Suprapubic skin (tissue), 4 donors: ENCODE measurements around the gene DDX11. TPM values are rescaled to one million over a fixed set of nuclear protein-coding genes. Genes with fewer than 3 reads are reported as not detected.
"Not testable (repeated sequence)": the region's sequence is repeated elsewhere in the genome, so short reads cannot be mapped to it uniquely, and the experiment has no call there.

Experiments
- DNase-seq, 2 donors: peaks; one replicate each; pipeline ENCODE4 v3.0.0-alpha.2; 2019; ENCODE audit warnings: low spot score in 2 of 2
- H3K27ac ChIP-seq: fragments of 200-600 bp; sonication (generic); one replicate; pipeline ENCODE4 v1.5.1; 2019
- H3K27me3 ChIP-seq: fragments of 200-600 bp; sonication (generic); one replicate; pipeline ENCODE4 v1.5.1; 2019
- H3K36me3 ChIP-seq: fragments of 200-600 bp; sonication (generic); one replicate; pipeline ENCODE4 v1.5.1; 2019
- H3K4me1 ChIP-seq: fragments of 200-600 bp; sonication (generic); one replicate; pipeline ENCODE4 v1.5.1; 2019
- H3K4me3 ChIP-seq: fragments of 200-600 bp; sonication (generic); one replicate; pipeline ENCODE4 v1.5.1; 2019; ENCODE audit warnings: mild to moderate bottlenecking
- H3K9me3 ChIP-seq: fragments of 200-600 bp; sonication (generic); one replicate; pipeline ENCODE4 v1.5.1; 2019
- CTCF ChIP-seq, 2 donors: fragments of 200-600 bp in 1 of 2; fragments of 450-650 bp in 1 of 2; sonication (generic) in 1 of 2; IDR thresholded peaks; one replicate each; pipeline ENCODE4 v1.5.1; 2016 to 2019; ENCODE audit warnings: antibody characterized with exemption in 2 of 2, mild to moderate bottlenecking in 1 of 2, moderate library complexity in 1 of 2
- EP300 ChIP-seq: sonication (generic); formaldehyde crosslinking; IDR thresholded peaks from one replicate; pipeline ENCODE4 v1.6.1; 2017; ENCODE audit warnings: antibody characterized with exemption
- POLR2A ChIP-seq, 2 donors: fragments of 450-650 bp; IDR thresholded peaks; one replicate each; pipeline ENCODE4 v1.6.1; 2017; ENCODE audit warnings: antibody characterized with exemption in 2 of 2, mild to moderate bottlenecking in 2 of 2, moderate library complexity in 2 of 2
- POLR2AphosphoS5 ChIP-seq, 3 donors: sonication (generic); formaldehyde crosslinking; IDR thresholded peaks; one replicate each; pipeline ENCODE4 v1.6.1; 2017; ENCODE audit warnings: antibody characterized with exemption in 3 of 3
- WGBS: methylation state at CpG from one replicate; pipeline ENCODE4 v1.1.5; 2018; 5-methylcytosine and 5-hydroxymethylcytosine counted together
- total RNA-seq, 4 donors: library from RNA; depleted of rRNA; stranded (reverse); fragments of >200 nt; gene quantifications; one replicate each; pipeline ENCODE4 v1.1.0, GENCODE V29; 2016

DDX11 gene
- total RNA-seq, 4 donors from 2014 or later: 13.0 to 81.6 (median 46.0) TPM

GRCh38 chr12:31116846-31117202 is 43.2 kb downstream of the DDX11 start:
- H3K4me1 ChIP-seq: peaks cover 30% of the 10 kb centered on the region
- WGBS: 41% methylated on average over 2 of the region's 7 CpGs
- peak overlapping the region; percentile 43 for H3K4me3 ChIP-seq

GRCh38 chr12:31117203-31118011 is 43.7 kb downstream of the DDX11 start:
- H3K27me3 ChIP-seq: peaks cover 32% of the 10 kb centered on the region
- TF ChIP-seq EP300: no peak
- peak in 1 of 2 donors; percentile 65 for TF ChIP-seq CTCF (IDR thresholded peaks at IDR 0.05)
- TF ChIP-seq POLR2AphosphoS5 (IDR thresholded peaks at IDR 0.05): no peak
- no peak for TF ChIP-seq POLR2A (IDR thresholded peaks at IDR 0.05)
- H3K4me1 ChIP-seq: peaks cover 30% of the 10 kb centered on the region
- no peaks in the 10 kb centered on the region for H3K9me3 ChIP-seq
- H3K36me3 ChIP-seq: no peaks in the 10 kb centered on the region
- peak overlapping the region; percentile 43 for H3K4me3 ChIP-seq
- H3K27ac ChIP-seq: no peak overlapping the region
- 0% methylated on average over 16 of the region's 45 CpGs for WGBS
- peak in 1 of 2 donors; percentile 58 for DNase-seq

More at GRCh38 chr12:31116846-31117202, 43.2 kb downstream of the DDX11 start:
- H3K9me3 ChIP-seq, H3K36me3 ChIP-seq, H3K27ac ChIP-seq, DNase-seq: not testable (repeated sequence)
- peaks cover 32% of the 10 kb centered on the region for H3K27me3 ChIP-seq

- Histone ChIP-seq H3K36me3 (no peaks in the 10 kb centered on the region), H3K4me3 (peak overlapping the region; percentile 43), H3K27ac (no peak overlapping the region), H3K27me3 (peaks cover 32% of the 10 kb centered on the region), H3K9me3 (no peaks in the 10 kb centered on the region), H3K4me1 (peaks cover 30% of the 10 kb centered on the region)
- TF ChIP-seq EP300: no peak
- peak in 1 of 2 donors; percentile 68 for DNase-seq
- 30% methylated on average over 23 of the region's 44 CpGs for WGBS
Measured at GRCh38 chr12:31118347-31119191, 44.9 kb downstream of the DDX11 start.

GRCh38 chr12:31119192-31119802 is 45.6 kb downstream of the DDX11 start:
- Histone ChIP-seq H3K27ac (no peak overlapping the region), H3K27me3 (peaks cover 32% of the 10 kb centered on the region), H3K9me3 (no peaks in the 10 kb centered on the region), H3K4me1 (peaks cover 30% of the 10 kb centered on the region), H3K4me3 (peak overlapping the region; percentile 43), H3K36me3 (no peaks in the 10 kb centered on the region)
- DNase-seq: no peak
- WGBS: 40% methylated on average over 1 of the region's 34 CpGs
- TF ChIP-seq CTCF (IDR thresholded peaks at IDR 0.05): no peak
- TF ChIP-seq EP300: no peak
- TF ChIP-seq POLR2A (IDR thresholded peaks at IDR 0.05): no peak
- no peak for TF ChIP-seq POLR2AphosphoS5 (IDR thresholded peaks at IDR 0.05)

- H3K27ac ChIP-seq: no peak overlapping the region
- no peaks in the 10 kb centered on the region for H3K9me3 ChIP-seq
- H3K27me3 ChIP-seq: peaks cover 32% of the 10 kb centered on the region
- no CpG with 5 or more reads among the region's 24 CpGs for WGBS
- DNase-seq: no peak
- H3K36me3 ChIP-seq: no peaks in the 10 kb centered on the region
- peak overlapping the region; percentile 43 for H3K4me3 ChIP-seq
- TF ChIP-seq CTCF (IDR thresholded peaks at IDR 0.05) (no peak), EP300 (no peak), POLR2A (IDR thresholded peaks at IDR 0.05) (no peak), POLR2AphosphoS5 (IDR thresholded peaks at IDR 0.05) (no peak)
- H3K4me1 ChIP-seq: peaks cover 30% of the 10 kb centered on the region
Measured at GRCh38 chr12:31119803-31120211, 46.1 kb downstream of the DDX11 start.
